DOHH2 (cell line): ENCODE data around the gene ZSCAN25.

ENCODE experiments used
- H3F3A ChIP-seq: fragments of 200-600 bp; sonication (generic), shearing (Covaris generic); 2 replicates; pipeline ENCODE4 v1.6.0; 2016; ENCODE audit warnings: antibody characterized with exemption, mild to moderate bottlenecking; ENCODE audit not compliant: control insufficient read depth, insufficient read depth
- H3K27ac ChIP-seq: fragments of 200-600 bp; sonication (generic); 2 replicates; pipeline ENCODE4 v1.5.1; 2014; ENCODE audit warnings: low read depth, mild to moderate bottlenecking, low read length, moderate library complexity
- H3K27me3 ChIP-seq: fragments of 200-600 bp; sonication (generic); 2 replicates; pipeline ENCODE4 v1.6.1; 2014; ENCODE audit warnings: mild to moderate bottlenecking, low read length, mixed read lengths; ENCODE audit not compliant: control insufficient read depth
- H3K36me3 ChIP-seq: fragments of 200-600 bp; sonication (generic); 2 replicates; pipeline ENCODE4 v1.6.1; 2014; ENCODE audit warnings: mild to moderate bottlenecking, low read length, moderate library complexity, mixed read lengths; ENCODE audit not compliant: control insufficient read depth
- H3K4me1 ChIP-seq: fragments of 200-600 bp; sonication (generic); 2 replicates; pipeline ENCODE4 v1.6.1; 2014; ENCODE audit warnings: mild to moderate bottlenecking, low read length, mixed read lengths; ENCODE audit not compliant: control insufficient read depth
- H3K4me2 ChIP-seq: fragments of 200-600 bp; sonication (generic); 2 replicates; pipeline ENCODE4 v1.6.0; 2014; ENCODE audit warnings: mild to moderate bottlenecking, low read length, moderate library complexity
- H3K4me3 ChIP-seq: fragments of 200-600 bp; sonication (generic); 2 replicates; pipeline ENCODE4 v1.5.1; 2014; ENCODE audit warnings: mild to moderate bottlenecking, low read length, mixed read lengths
- H3K79me2 ChIP-seq: fragments of 200-600 bp; sonication (generic); 2 replicates; pipeline ENCODE4 v1.6.1; 2014; ENCODE audit warnings: mild to moderate bottlenecking, low read length, mixed read lengths; ENCODE audit not compliant: control insufficient read depth
- H3K9me2 ChIP-seq: fragments of 200-600 bp; sonication (generic); replicated peaks from 2 replicates; pipeline ENCODE4 v1.6.1; 2014; ENCODE audit warnings: mild to moderate bottlenecking, low read length, mixed read lengths; ENCODE audit not compliant: control insufficient read depth
- H3K9me3 ChIP-seq: fragments of 200-600 bp; sonication (generic); 2 replicates; pipeline ENCODE4 v1.6.1; 2014; ENCODE audit warnings: antibody characterized with exemption, low read length, mixed read lengths; ENCODE audit not compliant: control insufficient read depth, insufficient read depth
- H4K20me1 ChIP-seq: fragments of 200-600 bp; sonication (generic); 2 replicates; pipeline ENCODE4 v1.6.0; 2014; ENCODE audit warnings: low read depth, mild to moderate bottlenecking, antibody characterized with exemption, low read length, moderate library complexity; ENCODE audit not compliant: control insufficient read depth, insufficient read depth
- CTCF ChIP-seq: fragments of 200-600 bp; sonication (generic); IDR thresholded peaks from one replicate; pipeline ENCODE4 v1.5.1; 2014; ENCODE audit warnings: antibody characterized with exemption, mild to moderate bottlenecking, low read depth, low read length; ENCODE audit not compliant: poor library complexity, severe bottlenecking
- EZH2phosphoT487 ChIP-seq: fragments of 200-600 bp; sonication (generic); IDR thresholded peaks from 2 replicates; pipeline ENCODE4 v1.6.1; 2017; ENCODE audit warnings: borderline replicate concordance, mild to moderate bottlenecking, antibody characterized with exemption, low read length, moderate library complexity, mixed read lengths

The ZSCAN25 gene

GRCh38 chr7:99621271-99621670 is 4.5 kb downstream of the ZSCAN25 start:
- Histone ChIP-seq H3K36me3 (peaks cover 87% of the 10 kb centered on the region), H3K27ac (no peak overlapping the region), H3K27me3 (no peaks in the 10 kb centered on the region), H3K4me3 (no peak overlapping the region), H3K79me2 (peaks cover 30% of the 10 kb centered on the region), H3F3A (peaks cover 3% of the 10 kb centered on the region; the same call in 1 of the 2 replicates), H4K20me1 (0 out of 2 replicates have a peak, but pooled peaks cover 7% of the 10 kb centered on the region), H3K4me2 (no peak overlapping the region), H3K9me3 (no peaks in the 10 kb centered on the region), H3K9me2 (no peaks in the 10 kb centered on the region), H3K4me1 (peaks cover 15% of the 10 kb centered on the region)
- TF ChIP-seq CTCF (no peak), EZH2phosphoT487 (no peak)

DNA sequence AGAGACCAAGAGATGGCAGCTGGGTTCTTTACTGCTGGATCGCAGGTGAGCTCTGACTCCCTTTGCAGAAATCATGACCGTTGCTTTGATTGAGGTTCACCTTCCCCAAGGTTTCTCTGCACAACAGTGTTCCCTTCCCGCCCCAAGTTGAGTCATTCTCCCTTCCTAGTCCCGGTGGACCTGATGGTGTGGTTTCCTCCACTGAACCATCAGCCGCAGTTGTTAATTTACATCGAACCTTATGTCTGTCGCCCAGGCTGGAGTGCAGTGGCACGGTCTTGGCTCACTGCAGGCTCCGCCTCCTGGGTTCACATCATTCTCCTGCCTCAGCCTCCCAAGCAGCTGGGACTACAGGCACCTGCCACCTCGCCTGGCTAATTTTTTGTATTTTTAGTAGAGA is 5.8 kb downstream of the ZSCAN25 start:
- no peaks in the 10 kb centered on the region for H3K27me3 ChIP-seq
- H3K4me2 ChIP-seq: no peak overlapping the region
- no peaks in the 10 kb centered on the region for H3K9me3 ChIP-seq
- H3F3A ChIP-seq: peaks cover 3% of the 10 kb centered on the region; the same call in 1 of the 2 replicates
- no peak overlapping the region for H3K4me3 ChIP-seq
- H3K9me2 ChIP-seq: no peaks in the 10 kb centered on the region
- TF ChIP-seq EZH2phosphoT487: no peak
- no peak for TF ChIP-seq CTCF
- H3K36me3 ChIP-seq: peaks cover 96% of the 10 kb centered on the region
- H3K4me1 ChIP-seq: peaks cover 8% of the 10 kb centered on the region
- no peak overlapping the region for H3K27ac ChIP-seq
- H3K79me2 ChIP-seq: peaks cover 19% of the 10 kb centered on the region
- H4K20me1 ChIP-seq: 0 out of 2 replicates have a peak, but pooled peaks cover 7% of the 10 kb centered on the region

- peaks cover 2% of the 10 kb centered on the region for H3K4me1 ChIP-seq
- H3K27me3 ChIP-seq: no peaks in the 10 kb centered on the region
- peaks cover 97% of the 10 kb centered on the region for H3K36me3 ChIP-seq
- peaks cover 13% of the 10 kb centered on the region for H3K79me2 ChIP-seq
- H3K9me3 ChIP-seq: no peaks in the 10 kb centered on the region
- H4K20me1 ChIP-seq: 0 out of 2 replicates have a peak, but pooled peaks cover under 1% of the 10 kb centered on the region
- peaks cover under 1% of the 10 kb centered on the region; the same call in 1 of the 2 replicates for H3F3A ChIP-seq
- H3K4me3 ChIP-seq: no peak overlapping the region
- no peak overlapping the region for H3K27ac ChIP-seq
- TF ChIP-seq CTCF (no peak), EZH2phosphoT487 (no peak)
- H3K4me2 ChIP-seq: no peak overlapping the region
- H3K9me2 ChIP-seq: no peaks in the 10 kb centered on the region
Measured at GRCh38 chr7:99623091-99623693, 6.4 kb downstream of the ZSCAN25 start.
